DMS 273 (cell line): Measurements from ENCODE around the gene GAST.

Source experiments
- DNase-seq: peaks from one replicate; lab custom pipeline; 2025; ENCODE audit not compliant: unreplicated experiment; lab: John Stamatoyannopoulos, UW

GAST gene

GRCh38 chr17:41738801-41739112 lies 26.6 kb downstream of the GAST start:
- no peak for DNase-seq

- no peak for DNase-seq
Observed at GRCh38 chr17:41739661-41740352, 27.7 kb downstream of the GAST start.

- DNase-seq = no peak
Observed at GRCh38 chr17:41740506-41740905, 28.4 kb downstream of the GAST start.

- DNase-seq = no peak
Observed at GRCh38 chr17:41741709-41742108, 29.6 kb downstream of the GAST start.

GRCh38 chr17:41748275-41748674 lies 36.1 kb downstream of the GAST start:
- DNase-seq = no peak

GRCh38 chr17:41750862-41751261 lies 38.7 kb downstream of the GAST start:
- peak; percentile 70 for DNase-seq

- DNase-seq = no peak
Observed at GRCh38 chr17:41751288-41751687, 39.2 kb downstream of the GAST start.

- DNase-seq = no peak
Observed at GRCh38 chr17:41754066-41754465, 41.9 kb downstream of the GAST start.

- no peak for DNase-seq
Observed at GRCh38 chr17:41758601-41759000, 46.5 kb downstream of the GAST start.

- no peak for DNase-seq
Observed at GRCh38 chr17:41760878-41761277, 48.7 kb downstream of the GAST start.

- no peak for DNase-seq
Observed at GRCh38 chr17:41762391-41762790, 50.3 kb downstream of the GAST start.

GRCh38 chr17:41762841-41763240 lies 50.7 kb downstream of the GAST start:
- no peak for DNase-seq

- no peak for DNase-seq
Observed at GRCh38 chr17:41763327-41763726, 51.2 kb downstream of the GAST start.
